IPS-NIHi7 (cell line): ENCODE data around the gene AUTS2.
"Not testable (repeated sequence)": the region's sequence is repeated elsewhere in the genome, so short reads cannot be mapped to it uniquely, and the experiment has no call there.

Experiments
- DNase-seq: peaks from one replicate; pipeline ENCODE4 v3.0.0; 2012; ENCODE audit warnings: mixed read lengths; ENCODE audit errors: extremely low spot score

The AUTS2 gene

DNA sequence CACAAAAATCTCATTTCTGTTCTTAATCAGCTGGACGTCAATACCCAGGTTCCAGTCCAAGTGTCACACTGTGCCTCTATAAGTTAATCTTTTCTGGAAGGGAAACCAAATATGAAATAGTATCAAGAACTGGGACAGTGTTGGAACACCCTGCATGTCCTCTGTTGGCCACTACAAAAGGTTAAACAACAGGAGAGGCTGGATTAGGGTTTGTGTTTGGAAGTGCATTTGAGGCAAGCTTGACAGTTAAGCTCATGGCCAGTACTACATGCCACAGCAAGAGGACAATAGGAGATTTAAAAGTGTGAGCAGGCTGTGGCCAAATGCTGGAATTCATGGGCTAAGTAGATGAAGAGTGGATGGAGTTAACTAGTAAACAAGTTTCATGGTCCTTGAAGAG lies 751.5 kb downstream of the AUTS2 start:
- no peak for DNase-seq

DNA sequence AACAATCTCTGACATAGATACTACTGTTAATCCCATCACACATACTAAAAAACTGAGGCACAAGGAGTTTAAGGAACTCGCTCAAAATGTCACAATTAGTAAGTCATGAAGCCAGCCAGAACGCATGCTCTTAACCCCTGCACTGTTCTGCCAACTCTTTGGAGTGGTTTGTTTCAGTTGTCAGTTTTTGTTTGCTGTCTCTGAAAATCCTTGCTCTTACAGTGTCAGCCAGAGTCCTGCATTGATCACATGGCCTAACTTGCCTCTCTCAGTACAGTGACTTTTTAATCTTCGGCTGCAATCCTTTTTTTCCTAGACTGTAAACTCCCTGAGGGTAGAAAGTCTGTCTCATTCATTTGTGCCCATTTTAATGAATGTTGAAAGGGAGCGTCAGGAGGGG lies 753.8 kb downstream of the AUTS2 start:
- no peak for DNase-seq

GRCh38 chr7:70352906-70353305 lies 754.6 kb downstream of the AUTS2 start:
- no peak for DNase-seq

DNA sequence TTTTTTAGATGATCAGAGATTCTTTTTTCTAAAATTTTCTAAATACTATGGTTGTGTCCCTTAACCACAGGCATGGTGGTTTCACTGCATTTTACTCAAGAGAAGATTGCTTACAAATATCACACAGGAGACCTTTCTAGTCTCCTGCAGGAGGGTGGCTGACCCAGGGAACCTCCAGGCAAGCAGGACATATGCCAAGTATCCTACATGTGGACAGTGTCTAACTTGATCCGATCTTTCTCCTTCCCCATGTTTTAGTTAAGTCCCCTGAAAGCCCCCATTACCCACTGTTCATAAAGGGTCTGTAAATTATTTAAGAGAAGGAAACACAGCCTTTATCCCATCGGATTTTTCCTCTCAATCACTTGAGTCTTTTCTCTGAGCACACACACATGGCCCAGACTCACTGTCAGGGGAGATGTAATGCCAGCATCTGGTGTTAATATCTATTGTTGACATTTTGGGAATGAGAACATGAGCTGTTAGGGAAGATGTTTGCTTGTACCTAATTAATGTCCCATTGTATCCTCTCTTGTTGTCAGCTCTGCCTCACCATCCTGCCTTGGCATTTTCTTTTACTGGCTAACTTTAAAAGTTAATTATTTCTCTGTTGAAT lies 755.2 kb downstream of the AUTS2 start:
- DNase-seq, result no peak

- DNase-seq, result no peak
Observed at GRCh38 chr7:70353946-70354335, 755.7 kb downstream of the AUTS2 start.

GRCh38 chr7:70354409-70355169 lies 756.3 kb downstream of the AUTS2 start:
- DNase-seq, result no peak

- no peak for DNase-seq
Observed at GRCh38 chr7:70355198-70356020, 757.1 kb downstream of the AUTS2 start.

GRCh38 chr7:70356085-70356786 lies 758.0 kb downstream of the AUTS2 start:
- no peak for DNase-seq

DNA sequence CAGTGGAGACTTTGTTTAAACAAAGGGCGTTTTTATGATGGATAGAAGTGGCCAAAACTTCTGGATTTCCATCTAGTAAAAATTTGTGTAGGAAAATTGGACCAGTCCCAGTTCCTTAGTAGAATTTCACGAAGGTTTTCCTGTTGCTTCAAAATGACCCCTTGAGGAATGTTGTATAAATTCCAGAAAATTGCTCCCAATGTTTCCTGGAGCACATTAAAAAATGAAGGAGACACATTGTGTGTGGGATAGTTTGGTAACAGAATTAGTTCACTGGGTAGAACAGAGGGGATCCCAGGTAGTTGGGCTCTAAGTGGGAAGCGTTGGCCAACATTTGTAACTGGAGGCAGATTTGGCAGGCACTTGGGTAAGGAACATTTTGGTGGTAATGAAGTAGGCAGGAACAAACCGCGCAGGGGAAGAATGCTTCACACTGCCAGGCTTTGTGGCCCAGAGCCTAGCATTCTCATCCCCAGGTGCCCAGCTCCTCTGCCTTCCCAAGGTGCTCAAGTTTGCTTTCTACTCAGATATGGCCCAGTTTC lies 758.6 kb downstream of the AUTS2 start:
- DNase-seq, result no peak

- no peak for DNase-seq
Observed at GRCh38 chr7:70360557-70360956, 762.3 kb downstream of the AUTS2 start.

GRCh38 chr7:70361821-70362220 lies 763.5 kb downstream of the AUTS2 start:
- DNase-seq, result no peak

DNA sequence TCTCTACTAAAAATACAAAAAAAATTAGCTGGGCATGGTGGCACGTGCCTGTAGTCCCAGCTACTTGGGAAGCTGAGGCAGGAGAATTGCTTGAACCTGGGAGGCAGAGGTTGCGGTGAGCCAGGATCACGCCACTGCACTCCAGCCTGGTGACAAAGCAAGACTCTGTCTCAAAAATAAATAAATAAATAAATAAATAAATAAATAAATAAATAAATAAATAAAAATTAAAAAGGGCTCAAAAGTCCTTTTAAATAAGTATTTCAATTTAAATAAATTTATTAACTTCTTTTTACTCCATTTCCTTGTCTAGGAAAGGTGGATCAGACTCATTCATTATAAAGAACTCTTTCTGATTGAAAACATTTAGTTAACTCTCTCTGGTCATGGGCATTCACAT lies 766.1 kb downstream of the AUTS2 start:
- not testable (repeated sequence) for DNase-seq

DNA sequence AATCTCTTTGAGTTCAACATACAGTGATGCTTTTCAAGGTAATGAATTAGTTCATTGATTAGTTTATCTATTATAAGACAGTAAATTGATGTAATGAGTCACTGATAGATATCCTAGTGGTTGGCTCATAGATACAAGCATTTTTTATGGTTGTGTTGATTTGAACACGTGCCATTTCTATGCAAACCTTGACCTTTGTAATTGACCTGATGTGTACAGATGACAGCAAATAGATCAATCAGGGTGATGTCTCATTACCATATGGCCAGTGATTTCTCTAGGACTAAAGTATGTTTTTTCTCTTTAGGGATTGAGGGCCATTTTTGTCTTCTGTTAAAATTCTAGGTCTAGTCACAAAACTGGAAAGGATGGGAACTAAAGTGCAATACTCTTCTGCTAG lies 773.4 kb downstream of the AUTS2 start:
- no peak for DNase-seq

- no peak for DNase-seq
Observed at GRCh38 chr7:70372768-70373515, 774.7 kb downstream of the AUTS2 start.

DNA sequence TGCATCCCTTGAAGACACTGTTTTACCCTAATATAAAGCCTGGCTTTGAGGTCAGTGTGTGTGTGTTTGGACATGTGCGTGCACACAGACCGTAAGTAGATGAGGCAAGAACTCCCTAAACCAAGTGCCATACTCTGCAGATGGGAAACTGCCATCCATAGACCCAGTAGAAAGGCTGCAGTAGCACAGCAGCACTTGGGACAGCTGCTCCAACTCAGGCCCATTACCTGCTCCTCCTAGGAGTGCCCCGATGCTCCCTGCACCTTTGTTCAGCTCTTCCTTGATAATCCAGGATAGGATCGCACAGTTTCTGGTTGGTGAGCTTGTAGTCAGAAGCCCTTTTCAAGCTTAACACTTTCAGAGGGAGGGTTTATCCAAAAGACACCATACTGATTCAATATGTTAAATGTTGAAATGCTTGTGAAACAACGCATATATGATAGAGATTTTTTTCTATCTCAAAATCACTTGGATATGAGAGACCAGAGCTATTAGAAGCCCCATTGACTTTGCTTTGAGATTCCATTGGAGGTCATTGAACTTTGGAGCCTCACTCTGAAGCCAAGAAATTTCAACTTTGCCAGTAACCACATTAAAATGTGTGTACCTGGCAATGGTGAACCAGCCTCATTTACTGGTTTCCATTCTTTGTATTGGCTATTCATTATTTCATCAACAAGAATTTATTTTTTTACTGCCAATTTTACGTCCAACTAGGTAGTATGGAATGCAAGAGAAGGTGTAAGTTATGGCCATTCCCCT lies 776.7 kb downstream of the AUTS2 start:
- no peak for DNase-seq

GRCh38 chr7:70376561-70377031 lies 778.3 kb downstream of the AUTS2 start:
- DNase-seq, result no peak

- DNase-seq, result no peak
Observed at GRCh38 chr7:70377957-70378356, 779.7 kb downstream of the AUTS2 start.

DNA sequence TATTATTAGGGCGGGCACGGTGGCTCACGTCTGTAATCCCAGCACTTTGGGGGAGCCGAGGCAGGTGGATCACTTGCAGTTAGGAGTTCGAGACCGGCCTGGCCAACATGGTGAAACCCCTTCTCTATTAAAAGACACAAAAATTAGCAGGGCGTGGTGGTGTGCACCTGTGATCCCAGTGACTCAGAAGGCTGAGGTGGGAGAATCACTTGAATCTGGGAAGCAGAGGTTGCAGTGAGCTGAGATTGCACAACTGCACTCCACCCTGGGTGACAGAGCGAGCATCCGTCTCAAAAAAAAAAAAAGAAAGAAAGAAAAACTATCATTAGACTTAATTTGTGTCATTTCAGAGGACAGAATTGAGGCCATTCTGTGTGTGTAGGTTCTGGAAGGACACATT lies 780.9 kb downstream of the AUTS2 start:
- no peak for DNase-seq

GRCh38 chr7:70380421-70381015 lies 782.2 kb downstream of the AUTS2 start:
- no peak for DNase-seq
